HepG2 (cell line): ENCODE results near the gene MAGED1. TPM values are rescaled to one million over a fixed set of nuclear protein-coding genes. Genes with fewer than 3 reads are reported as not detected.

Source experiments
- ATAC-seq: fragments of 200-7000 bp; cut with Tn5 transposase; 3 replicates; pipeline ENCODE4 v1.9.1; 2020; ENCODE audit warnings: mild to moderate bottlenecking, moderate library complexity
- BruUV-seq: library from RNA; stranded (reverse); fragments of 400-500 nt; replicated peaks from 2 replicates; lab custom pipeline; 2021; lab: Mats Ljungman, UMichigan
- CTCF ChIA-PET: fragments of 300-600 bp; formaldehyde crosslinking; extraction: SDS; loops from one replicate; lab custom pipeline; 2021; ENCODE audit warnings: low total read pairs, inconsistent platforms, low intra/inter-chr PET ratio; lab: Yijun Ruan, JAX
- POLR2A ChIA-PET: fragments of 350-600 bp; sonication (Branson Sonifier 250); formaldehyde crosslinking; loops from one replicate; lab custom pipeline; 2020; ENCODE audit warnings: antibody characterized with exemption, inconsistent platforms; lab: Yijun Ruan, JAX
- DNase-seq: peaks from one replicate; pipeline ENCODE4 v3.0.0-alpha.2; 2015; ENCODE audit warnings: low spot score
- FAIRE-seq: peaks from 3 replicates; lab custom pipeline; 2011; peaks lifted over from hg19 to GRCh38; lab: Jason Lieb, UNC
- H2AFZ ChIP-seq: one replicate; pipeline ENCODE4 v1.6.1; 2011; ENCODE audit warnings: low read length, inconsistent platforms
- H3K27ac ChIP-seq: fragments of 300-600 bp; 3 replicates; pipeline ENCODE4 v1.8.0; 2011; ENCODE audit warnings: mixed run types, mild to moderate bottlenecking, mixed read lengths, low read length, inconsistent platforms; ENCODE audit not compliant: insufficient read depth; ENCODE audit errors: extremely low read length
- H3K27me3 ChIP-seq, 2 experiments: fragments of 200-600 bp in 1 of 2; 2 replicates in 1 of 2; 3 replicates in 1 of 2; pipeline versions ENCODE4 v1.6.0 to v1.8.0; 2011; ENCODE audit warnings: low read length in 2 of 2, mild to moderate bottlenecking in 2 of 2, moderate library complexity in 2 of 2, inconsistent platforms in 1 of 2; ENCODE audit not compliant: insufficient read depth in 2 of 2, control insufficient read depth in 1 of 2
- H3K36me3 ChIP-seq, 2 experiments: fragments of 200-600 bp in 1 of 2; replicated peaks in 1 of 2; 2 replicates in 1 of 2; 3 replicates in 1 of 2; pipeline versions ENCODE4 v1.5.1 to v1.8.0; 2011; ENCODE audit warnings: low read length in 2 of 2, inconsistent platforms in 1 of 2; ENCODE audit not compliant: insufficient read depth in 2 of 2, control insufficient read depth in 1 of 2
- H3K4me1 ChIP-seq: 2 replicates; pipeline ENCODE4 v1.5.1; 2012; ENCODE audit warnings: low read length, inconsistent platforms; ENCODE audit not compliant: insufficient read depth
- H3K4me2 ChIP-seq: 2 replicates; pipeline ENCODE4 v1.6.0; 2011; ENCODE audit warnings: low read depth, low read length, inconsistent platforms
- H3K4me3 ChIP-seq, 3 experiments: fragments of 200-600 bp in 1 of 3; sonication (generic), shearing (Covaris generic) in 1 of 3; replicated peaks in 1 of 3; 2 replicates each; pipeline ENCODE4 v1.5.1; 2011 to 2016; ENCODE audit warnings: low read length in 3 of 3, inconsistent platforms in 2 of 3, low read depth in 2 of 3, mild to moderate bottlenecking in 2 of 3, control low read depth in 1 of 3, mixed read lengths in 1 of 3; ENCODE audit not compliant: insufficient read depth in 1 of 3
- H3K79me2 ChIP-seq: one replicate; pipeline ENCODE4 v1.6.1; 2011; ENCODE audit warnings: low read length, inconsistent platforms; ENCODE audit not compliant: insufficient read depth
- H3K9ac ChIP-seq: 2 replicates; pipeline ENCODE4 v1.6.0; 2011; ENCODE audit warnings: mild to moderate bottlenecking, low read depth, low read length, inconsistent platforms; ENCODE audit not compliant: insufficient read depth
- H3K9me3 ChIP-seq: 2 replicates; pipeline ENCODE4 v1.5.1; 2012; ENCODE audit warnings: mild to moderate bottlenecking, low read length
- H4K20me1 ChIP-seq: 2 replicates; pipeline ENCODE4 v1.6.0; 2011; ENCODE audit warnings: inconsistent platforms, mild to moderate bottlenecking, low read length, moderate library complexity; ENCODE audit not compliant: insufficient read depth
- CEBPB ChIP-seq: IDR thresholded peaks from 2 replicates; pipeline ENCODE4 v1.6.1; 2011; ENCODE audit warnings: low read depth, low read length, improper control_type of control experiment, borderline replicate concordance
- CEBPG ChIP-seq: IDR thresholded peaks from 2 replicates; pipeline ENCODE4 v1.6.1; 2016
- FOSL2 ChIP-seq: sonication (generic); formaldehyde crosslinking; IDR thresholded peaks from 2 replicates; pipeline ENCODE4 v1.4.0; 2020; ENCODE audit warnings: missing genetic modification reagents
- MED13 ChIP-seq: sonication (generic); formaldehyde crosslinking; IDR thresholded peaks from 2 replicates; pipeline ENCODE4 v1.5.0; 2020; ENCODE audit warnings: missing genetic modification reagents
- PHF8 ChIP-seq: sonication (generic); formaldehyde crosslinking; IDR thresholded peaks from 2 replicates; pipeline ENCODE4 v1.5.0; 2020; ENCODE audit warnings: missing genetic modification reagents
- ZFAT ChIP-seq: sonication (generic); formaldehyde crosslinking; conservative IDR thresholded peaks from 2 replicates; pipeline ENCODE4 v1.8.1; 2023; ENCODE audit warnings: missing genetic modification reagents, inconsistent platforms
- ZNF674 ChIP-seq: sonication (generic); formaldehyde crosslinking; IDR thresholded peaks from 2 replicates; pipeline ENCODE4 v1.5.0; 2020; ENCODE audit warnings: low read depth, mild to moderate bottlenecking, missing genetic modification reagents
- WGBS: methylation state at CpG from one replicate; pipeline ENCODE4 v1.1.6; 2017; ENCODE audit warnings: low lambda C conversion rate; 5-methylcytosine and 5-hydroxymethylcytosine counted together
- in situ Hi-C: cut with HindIII; loops from 2 replicates; pipeline ENCODE4 v1.10.0; 2017; ENCODE audit warnings: low pct_unique_long_range_greater_than_20kb; ENCODE audit not compliant: extremely low pct_ligation_motif_present
- intact Hi-C: fragments of 100-400 bp; cut with micrococcal nuclease; formaldehyde crosslinking; loops from one replicate; pipeline ENCODE4 v1.10.0; 2022; ENCODE audit not compliant: unreplicated experiment
- polyA plus RNA-seq, 8 experiments: library from polyadenylated mRNA; depleted of rRNA in 3 of 8; stranded (reverse) in 7 of 8; unstranded in 1 of 8; fragments of >200 nt; fragmentation: Illumina TruSeq in 4 of 8; extraction: Trizol in 4 of 8; gene quantifications; 2 replicates each; pipeline versions ENCODE4 v1.2.1 to v1.2.3, GENCODE V29; 2011 to 2016; ENCODE audit warnings: low read depth in 4 of 8, missing spikeins in 1 of 8, mixed read lengths in 1 of 8; ENCODE audit not compliant: insufficient read depth in 1 of 8
- total RNA-seq, 5 experiments: library from RNA; depleted of rRNA; stranded (reverse); fragments of >200 nt; fragmentation: Illumina TruSeq; extraction: Trizol; gene quantifications; 2 replicates each; pipeline ENCODE4 v1.2.3, GENCODE V29; 2016; ENCODE audit warnings: low read depth in 1 of 5
- TF ChIP-seq, protein P1 (sequence below), 2 experiments: fragments of 450-650 bp in 1 of 2; sonication (generic) in 1 of 2; formaldehyde crosslinking; IDR thresholded peaks; 2 replicates each; pipeline versions ENCODE4 v1.5.0 to v1.8.0; 2020 to 2022; ENCODE audit warnings: mild to moderate bottlenecking in 1 of 2, missing genetic modification reagents in 1 of 2

The MAGED1 gene
- total and polyA plus RNA-seq, 2 of the 13 experiments (the other 11 are each of a cell fraction or from before 2014, with no cell fraction given): 105 to 137 TPM

DNA sequence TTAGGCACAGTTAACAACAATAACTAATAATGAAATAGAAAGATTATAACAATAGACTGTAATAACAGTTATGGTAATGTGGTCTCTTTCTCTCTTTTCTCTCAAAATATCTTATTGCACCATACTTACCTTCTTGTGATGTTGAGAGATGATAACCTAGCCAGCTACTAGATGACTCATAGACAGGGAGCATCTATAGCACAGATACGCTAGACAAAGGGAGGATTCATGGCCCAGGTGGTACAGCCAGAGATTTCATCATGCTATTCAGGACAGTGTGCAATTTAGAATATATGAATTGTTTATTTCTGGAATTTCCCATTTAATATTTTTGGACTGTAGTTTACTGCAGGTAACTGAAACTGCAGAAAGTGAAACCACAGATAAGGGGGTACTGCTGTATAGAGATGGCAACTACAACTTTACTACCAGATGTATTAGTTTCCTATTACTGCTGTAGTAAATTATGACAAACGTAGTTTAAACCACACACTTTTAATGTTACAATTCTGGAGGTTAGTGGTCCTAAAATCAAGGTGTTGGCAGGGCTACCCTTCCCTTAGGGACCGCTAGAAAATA lies 41.8 kb upstream of the MAGED1 start:
- no peak overlapping the region for H2AFZ ChIP-seq
- H3K27me3 ChIP-seq: no peaks in the 10 kb centered on the region
- no peak for FAIRE-seq
- H4K20me1 ChIP-seq: no peaks in the 10 kb centered on the region
- no peak overlapping the region for H3K27ac ChIP-seq
- H3K79me2 ChIP-seq: no peaks in the 10 kb centered on the region
- intact Hi-C loops: no loop called here
- H3K4me2 ChIP-seq: no peak overlapping the region
- no peaks in the 10 kb centered on the region for H3K36me3 ChIP-seq
- H3K4me3 ChIP-seq: no peak overlapping the region
- H3K4me1 ChIP-seq: no peaks in the 10 kb centered on the region
- no peak overlapping the region for H3K9ac ChIP-seq
- ChIA-PET POLR2A (no interaction called here), CTCF (no interaction called here)
- H3K9me3 ChIP-seq: no peaks in the 10 kb centered on the region
- WGBS: 34% methylated on average over 3 of the region's 3 CpGs
- no TSS peak for BruUV-seq
- ATAC-seq: no peak
- in situ Hi-C loops: loop anchor here (25.0 kb wide), 1 partner anchor 214 kb away; no protein-coding TSS in a partner anchor
- no peak for TF ChIP-seq ZNF674 (CRISPR knock-in tag)
- 0 out of 2 replicates have a peak, but pooled peaks have one; percentile 0 for TF ChIP-seq CEBPB
- TF ChIP-seq, protein P1, sequence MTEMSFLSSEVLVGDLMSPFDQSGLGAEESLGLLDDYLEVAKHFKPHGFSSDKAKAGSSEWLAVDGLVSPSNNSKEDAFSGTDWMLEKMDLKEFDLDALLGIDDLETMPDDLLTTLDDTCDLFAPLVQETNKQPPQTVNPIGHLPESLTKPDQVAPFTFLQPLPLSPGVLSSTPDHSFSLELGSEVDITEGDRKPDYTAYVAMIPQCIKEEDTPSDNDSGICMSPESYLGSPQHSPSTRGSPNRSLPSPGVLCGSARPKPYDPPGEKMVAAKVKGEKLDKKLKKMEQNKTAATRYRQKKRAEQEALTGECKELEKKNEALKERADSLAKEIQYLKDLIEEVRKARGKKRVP (CRISPR knock-in tag; IDR thresholded peaks at IDR 0.05): peak in 1 of 2 experiments; percentile 58; a peak in 1 of 4 replicates
- peak; percentile 73 for TF ChIP-seq FOSL2 (CRISPR knock-in tag)
- 0 out of 2 replicates have a peak, but pooled peaks have one; percentile 21 for TF ChIP-seq CEBPG
- TF ChIP-seq ZFAT: no peak
- peak; percentile 6 for DNase-seq

DNA sequence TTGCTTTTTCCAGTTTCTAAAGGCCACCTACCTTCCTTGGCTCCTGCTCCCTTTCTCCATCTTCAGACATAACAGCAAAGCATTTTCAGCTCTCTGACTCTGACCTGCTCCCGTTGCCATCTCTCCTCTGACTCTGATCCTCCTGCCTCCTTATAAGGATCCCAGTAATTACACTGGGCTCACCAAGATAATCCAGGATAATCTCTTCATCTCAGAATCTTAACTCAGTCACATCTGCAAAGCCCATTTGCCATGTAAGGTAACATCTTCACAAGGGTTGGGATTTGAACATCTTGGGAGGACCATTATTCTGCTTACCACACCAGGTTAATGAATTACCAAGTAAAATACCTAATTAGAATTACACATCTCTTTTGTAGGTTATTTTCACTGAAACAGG lies 41.3 kb upstream of the MAGED1 start:
- no peak overlapping the region for H3K4me3 ChIP-seq
- FAIRE-seq (no peak), DNase-seq (no peak), ATAC-seq (no peak)
- CTCF ChIA-PET: no interaction called here
- no peaks in the 10 kb centered on the region for H3K36me3 ChIP-seq
- no peaks in the 10 kb centered on the region for H3K4me1 ChIP-seq
- H3K27ac ChIP-seq: no peak overlapping the region
- no peaks in the 10 kb centered on the region for H3K79me2 ChIP-seq
- no peak overlapping the region for H3K4me2 ChIP-seq
- 13% methylated on average over 1 of the region's 1 CpG for WGBS
- no peak overlapping the region for H3K9ac ChIP-seq
- in situ Hi-C loops: loop anchor here (25.0 kb wide), 1 partner anchor 215 kb away; no protein-coding TSS in a partner anchor
- H4K20me1 ChIP-seq: no peaks in the 10 kb centered on the region
- intact Hi-C loops: no loop called here
- H3K9me3 ChIP-seq: no peaks in the 10 kb centered on the region
- no peak for TF ChIP-seq PHF8 (CRISPR knock-in tag)
- TF ChIP-seq MED13 (CRISPR knock-in tag): no peak
- no peak overlapping the region for H2AFZ ChIP-seq
- BruUV-seq: no TSS peak
- POLR2A ChIA-PET: no interaction called here
- H3K27me3 ChIP-seq: no peaks in the 10 kb centered on the region
